Lower leg skin (tissue), 3 donors: ENCODE measurements around the gene ATP6V0E1.

Source experiments
- CTCF ChIP-seq, 3 donors: fragments of 450-650 bp; IDR thresholded peaks; one replicate each; pipeline ENCODE4 v1.5.1; 2016; ENCODE audit warnings: antibody characterized with exemption in 3 of 3, mild to moderate bottlenecking in 3 of 3, moderate library complexity in 2 of 3
- POLR2A ChIP-seq, 2 donors: fragments of 450-650 bp; IDR thresholded peaks; one replicate each; pipeline ENCODE4 v1.6.1; 2016 to 2017; ENCODE audit warnings: antibody characterized with exemption in 2 of 2, mild to moderate bottlenecking in 1 of 2, moderate library complexity in 1 of 2

GRCh38 chr5:172956228-172956627 is 27.3 kb upstream of the ATP6V0E1 start:
- no peak for TF ChIP-seq CTCF (IDR thresholded peaks at IDR 0.05)
- no peak for TF ChIP-seq POLR2A (IDR thresholded peaks at IDR 0.05)
